GM23338 (cell line): Measurements from ENCODE around the gene TMEM145.

Experiments used
- EZH2 ChIP-seq: fragments of 200-600 bp; sonication (generic); IDR thresholded peaks from one replicate; pipeline ENCODE4 v1.8.0; 2017; ENCODE audit warnings: antibody characterized with exemption, mild to moderate bottlenecking, low read depth; ENCODE audit not compliant: unreplicated experiment
- EZH2phosphoT487 ChIP-seq: fragments of 200-600 bp; sonication (generic); IDR thresholded peaks from one replicate; pipeline ENCODE4 v1.8.1; 2018; ENCODE audit warnings: antibody characterized with exemption; ENCODE audit not compliant: unreplicated experiment
- JUNB ChIP-seq: IDR thresholded peaks from one replicate; pipeline ENCODE4 v1.6.1; 2016; ENCODE audit warnings: antibody characterized with exemption; ENCODE audit not compliant: unreplicated experiment
- POLR2AphosphoS5 ChIP-seq: IDR thresholded peaks from 2 replicates; pipeline ENCODE4 v1.6.1; 2016; ENCODE audit warnings: antibody characterized with exemption, low read depth
- ZNF331 ChIP-seq: fragments of 250-450 bp; sonication (Bioruptor Pico); IDR thresholded peaks from 2 replicates; pipeline ENCODE4 v1.5.0; 2020; ENCODE audit warnings: low read depth, mild to moderate bottlenecking, moderate library complexity
- TF ChIP-seq, protein P1 (sequence below), 2 experiments: fragments of 200-600 bp in 1 of 2; sonication (generic) in 1 of 2; conservative IDR thresholded peaks; 2 replicates each; pipeline versions ENCODE4 v1.5.1 to v1.6.1; 2016 to 2017; ENCODE audit warnings: antibody characterized with exemption in 2 of 2, low read depth in 2 of 2, mild to moderate bottlenecking in 2 of 2, moderate library complexity in 1 of 2
- TF ChIP-seq, protein P2 (sequence below): IDR thresholded peaks from one replicate; pipeline ENCODE4 v1.6.1; 2018; ENCODE audit warnings: antibody characterized with exemption; ENCODE audit not compliant: unreplicated experiment
- TF ChIP-seq, protein P3 (sequence below): IDR thresholded peaks from 2 replicates; pipeline ENCODE4 v1.6.1; 2016; ENCODE audit warnings: antibody characterized with exemption

DNA sequence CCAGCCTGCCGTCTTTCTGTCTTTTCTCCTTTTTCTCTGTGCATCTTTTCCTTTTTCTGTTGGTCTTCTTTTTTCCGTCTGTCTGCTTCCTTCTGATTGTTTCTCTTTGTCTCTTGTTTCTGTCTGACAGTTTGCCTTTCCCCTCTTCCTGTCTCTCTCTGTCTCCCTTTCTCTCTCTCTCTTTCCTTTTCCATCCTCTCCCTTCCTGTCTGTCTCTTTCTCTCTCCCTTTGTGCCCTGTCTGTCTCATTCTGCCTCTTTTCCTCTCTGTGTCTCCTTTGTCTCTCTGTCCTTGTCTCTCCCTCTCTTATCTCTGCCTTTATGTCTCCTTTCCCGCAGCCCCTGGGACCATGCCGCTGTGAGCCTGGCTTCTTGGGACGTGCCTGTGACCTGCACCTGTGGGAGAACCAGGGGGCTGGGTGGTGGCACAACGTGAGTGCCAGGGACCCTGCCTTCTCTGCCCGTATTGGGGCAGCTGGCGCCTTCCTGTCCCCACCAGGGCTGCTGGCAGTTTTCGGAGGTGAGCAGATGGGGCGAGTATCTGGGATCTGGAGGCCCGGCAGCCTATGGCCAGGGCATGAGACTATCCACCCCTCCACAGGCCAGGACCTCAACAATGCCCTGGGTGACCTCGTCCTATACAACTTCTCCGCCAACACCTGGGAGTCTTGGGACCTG, 21.7 kb downstream of the TMEM145 start:
- TF ChIP-seq, protein P1, sequence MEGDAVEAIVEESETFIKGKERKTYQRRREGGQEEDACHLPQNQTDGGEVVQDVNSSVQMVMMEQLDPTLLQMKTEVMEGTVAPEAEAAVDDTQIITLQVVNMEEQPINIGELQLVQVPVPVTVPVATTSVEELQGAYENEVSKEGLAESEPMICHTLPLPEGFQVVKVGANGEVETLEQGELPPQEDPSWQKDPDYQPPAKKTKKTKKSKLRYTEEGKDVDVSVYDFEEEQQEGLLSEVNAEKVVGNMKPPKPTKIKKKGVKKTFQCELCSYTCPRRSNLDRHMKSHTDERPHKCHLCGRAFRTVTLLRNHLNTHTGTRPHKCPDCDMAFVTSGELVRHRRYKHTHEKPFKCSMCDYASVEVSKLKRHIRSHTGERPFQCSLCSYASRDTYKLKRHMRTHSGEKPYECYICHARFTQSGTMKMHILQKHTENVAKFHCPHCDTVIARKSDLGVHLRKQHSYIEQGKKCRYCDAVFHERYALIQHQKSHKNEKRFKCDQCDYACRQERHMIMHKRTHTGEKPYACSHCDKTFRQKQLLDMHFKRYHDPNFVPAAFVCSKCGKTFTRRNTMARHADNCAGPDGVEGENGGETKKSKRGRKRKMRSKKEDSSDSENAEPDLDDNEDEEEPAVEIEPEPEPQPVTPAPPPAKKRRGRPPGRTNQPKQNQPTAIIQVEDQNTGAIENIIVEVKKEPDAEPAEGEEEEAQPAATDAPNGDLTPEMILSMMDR (conservative IDR thresholded peaks at IDR 0.05; ENCODE audit: low read depth in 2 of 2) = no peak
- TF ChIP-seq EZH2phosphoT487 (no peak), POLR2AphosphoS5 (no peak), ZNF331 (CRISPR knock-in tag) (no peak), JUNB (no peak), EZH2 (no peak)
- TF ChIP-seq, protein P2, sequence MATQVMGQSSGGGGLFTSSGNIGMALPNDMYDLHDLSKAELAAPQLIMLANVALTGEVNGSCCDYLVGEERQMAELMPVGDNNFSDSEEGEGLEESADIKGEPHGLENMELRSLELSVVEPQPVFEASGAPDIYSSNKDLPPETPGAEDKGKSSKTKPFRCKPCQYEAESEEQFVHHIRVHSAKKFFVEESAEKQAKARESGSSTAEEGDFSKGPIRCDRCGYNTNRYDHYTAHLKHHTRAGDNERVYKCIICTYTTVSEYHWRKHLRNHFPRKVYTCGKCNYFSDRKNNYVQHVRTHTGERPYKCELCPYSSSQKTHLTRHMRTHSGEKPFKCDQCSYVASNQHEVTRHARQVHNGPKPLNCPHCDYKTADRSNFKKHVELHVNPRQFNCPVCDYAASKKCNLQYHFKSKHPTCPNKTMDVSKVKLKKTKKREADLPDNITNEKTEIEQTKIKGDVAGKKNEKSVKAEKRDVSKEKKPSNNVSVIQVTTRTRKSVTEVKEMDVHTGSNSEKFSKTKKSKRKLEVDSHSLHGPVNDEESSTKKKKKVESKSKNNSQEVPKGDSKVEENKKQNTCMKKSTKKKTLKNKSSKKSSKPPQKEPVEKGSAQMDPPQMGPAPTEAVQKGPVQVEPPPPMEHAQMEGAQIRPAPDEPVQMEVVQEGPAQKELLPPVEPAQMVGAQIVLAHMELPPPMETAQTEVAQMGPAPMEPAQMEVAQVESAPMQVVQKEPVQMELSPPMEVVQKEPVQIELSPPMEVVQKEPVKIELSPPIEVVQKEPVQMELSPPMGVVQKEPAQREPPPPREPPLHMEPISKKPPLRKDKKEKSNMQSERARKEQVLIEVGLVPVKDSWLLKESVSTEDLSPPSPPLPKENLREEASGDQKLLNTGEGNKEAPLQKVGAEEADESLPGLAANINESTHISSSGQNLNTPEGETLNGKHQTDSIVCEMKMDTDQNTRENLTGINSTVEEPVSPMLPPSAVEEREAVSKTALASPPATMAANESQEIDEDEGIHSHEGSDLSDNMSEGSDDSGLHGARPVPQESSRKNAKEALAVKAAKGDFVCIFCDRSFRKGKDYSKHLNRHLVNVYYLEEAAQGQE = no peak
- TF ChIP-seq, protein P3, sequence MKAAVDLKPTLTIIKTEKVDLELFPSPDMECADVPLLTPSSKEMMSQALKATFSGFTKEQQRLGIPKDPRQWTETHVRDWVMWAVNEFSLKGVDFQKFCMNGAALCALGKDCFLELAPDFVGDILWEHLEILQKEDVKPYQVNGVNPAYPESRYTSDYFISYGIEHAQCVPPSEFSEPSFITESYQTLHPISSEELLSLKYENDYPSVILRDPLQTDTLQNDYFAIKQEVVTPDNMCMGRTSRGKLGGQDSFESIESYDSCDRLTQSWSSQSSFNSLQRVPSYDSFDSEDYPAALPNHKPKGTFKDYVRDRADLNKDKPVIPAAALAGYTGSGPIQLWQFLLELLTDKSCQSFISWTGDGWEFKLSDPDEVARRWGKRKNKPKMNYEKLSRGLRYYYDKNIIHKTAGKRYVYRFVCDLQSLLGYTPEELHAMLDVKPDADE = no peak
